Measurements from ENCODE around the gene MARCKSL1.

MARCKSL1 gene

GRCh38 chr1:32352831-32353383, 16.9 kb upstream of the MARCKSL1 start:
- no peak for DNase-seq

GRCh38 chr1:32352239-32352745, 16.3 kb upstream of the MARCKSL1 start:
- no peak for DNase-seq

GRCh38 chr1:32351399-32352238, 15.6 kb upstream of the MARCKSL1 start:
- peak; percentile 81 for DNase-seq

GRCh38 chr1:32350785-32351398, 14.9 kb upstream of the MARCKSL1 start:
- DNase-seq = no peak

- DNase-seq = peak; percentile 62
These were observed 13.2 kb upstream of the MARCKSL1 start for GRCh38 chr1:32349211-32349708.

GRCh38 chr1:32346532-32347157, 10.6 kb upstream of the MARCKSL1 start:
- DNase-seq = no peak

GRCh38 chr1:32345289-32345827, 9.3 kb upstream of the MARCKSL1 start:
- DNase-seq = peak; percentile 60

- no peak for DNase-seq
These were observed 6.7 kb upstream of the MARCKSL1 start for GRCh38 chr1:32342704-32343103.

GRCh38 chr1:32341971-32342370, 5.9 kb upstream of the MARCKSL1 start:
- peak; percentile 77 for DNase-seq

GRCh38 chr1:32341186-32341757, 5.2 kb upstream of the MARCKSL1 start:
- no peak for DNase-seq

GRCh38 chr1:32339363-32339978, 3.4 kb upstream of the MARCKSL1 start:
- peak; percentile 60 for DNase-seq

GRCh38 chr1:32338637-32339145, 2.7 kb upstream of the MARCKSL1 start:
- DNase-seq = no peak

- no peak for DNase-seq
These were observed 2.0 kb upstream of the MARCKSL1 start for GRCh38 chr1:32337855-32338636.

- peak; percentile 83 for DNase-seq
These were observed 1.1 kb upstream of the MARCKSL1 start for GRCh38 chr1:32336963-32337675.

GRCh38 chr1:32336591-32336932, 529 bp upstream of the MARCKSL1 start:
- no peak for DNase-seq

- DNase-seq = no peak
These were observed 571 bp downstream of the MARCKSL1 start for GRCh38 chr1:32335535-32335789.

- DNase-seq = no peak
These were observed 1.0 kb downstream of the MARCKSL1 start for GRCh38 chr1:32334864-32335534.

- DNase-seq = no peak
These were observed 1.7 kb downstream of the MARCKSL1 start for GRCh38 chr1:32334274-32334861.

- no peak for DNase-seq
These were observed 2.6 kb downstream of the MARCKSL1 start for GRCh38 chr1:32333251-32333963.
